WI38 (cell line): ENCODE measurements around the gene CDKN2B-AS1.

ENCODE experiments used
- H3K4me3 ChIP-seq: 2 replicates; pipeline ENCODE4 v1.5.1; 2011; ENCODE audit warnings: low read depth, mild to moderate bottlenecking, control low read depth, low read length
- CTCF ChIP-seq: IDR thresholded peaks from 2 replicates; pipeline ENCODE4 v1.5.1; 2012; ENCODE audit warnings: low read depth, mild to moderate bottlenecking, control low read depth, low read length

CDKN2B-AS1 gene

DNA sequence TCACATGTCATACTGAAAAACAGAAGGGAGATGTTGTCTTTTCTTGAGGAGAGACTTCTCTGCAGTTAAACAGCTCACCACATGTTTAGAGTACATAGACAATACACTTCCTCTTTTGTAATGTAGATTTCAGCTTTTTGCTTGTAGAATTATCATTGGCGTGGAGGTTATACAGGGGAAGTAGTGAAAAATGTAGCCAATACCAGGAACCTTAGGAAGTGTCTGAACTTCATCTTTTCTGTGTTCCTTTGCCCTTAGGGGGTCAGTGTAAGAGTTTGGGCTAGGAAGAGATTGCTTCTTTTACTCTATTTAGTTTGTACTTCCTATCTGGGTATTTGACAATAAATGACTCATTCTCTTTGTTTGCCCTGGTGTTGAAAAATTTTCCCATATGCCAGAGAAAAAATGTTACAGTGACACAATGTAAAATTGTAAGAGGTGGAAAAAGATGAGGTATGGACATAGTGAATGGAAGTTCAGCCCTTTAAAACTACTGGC is 35.6 kb downstream of the CDKN2B-AS1 start:
- no peak for TF ChIP-seq CTCF
- H3K4me3 ChIP-seq, result no peak overlapping the region

DNA sequence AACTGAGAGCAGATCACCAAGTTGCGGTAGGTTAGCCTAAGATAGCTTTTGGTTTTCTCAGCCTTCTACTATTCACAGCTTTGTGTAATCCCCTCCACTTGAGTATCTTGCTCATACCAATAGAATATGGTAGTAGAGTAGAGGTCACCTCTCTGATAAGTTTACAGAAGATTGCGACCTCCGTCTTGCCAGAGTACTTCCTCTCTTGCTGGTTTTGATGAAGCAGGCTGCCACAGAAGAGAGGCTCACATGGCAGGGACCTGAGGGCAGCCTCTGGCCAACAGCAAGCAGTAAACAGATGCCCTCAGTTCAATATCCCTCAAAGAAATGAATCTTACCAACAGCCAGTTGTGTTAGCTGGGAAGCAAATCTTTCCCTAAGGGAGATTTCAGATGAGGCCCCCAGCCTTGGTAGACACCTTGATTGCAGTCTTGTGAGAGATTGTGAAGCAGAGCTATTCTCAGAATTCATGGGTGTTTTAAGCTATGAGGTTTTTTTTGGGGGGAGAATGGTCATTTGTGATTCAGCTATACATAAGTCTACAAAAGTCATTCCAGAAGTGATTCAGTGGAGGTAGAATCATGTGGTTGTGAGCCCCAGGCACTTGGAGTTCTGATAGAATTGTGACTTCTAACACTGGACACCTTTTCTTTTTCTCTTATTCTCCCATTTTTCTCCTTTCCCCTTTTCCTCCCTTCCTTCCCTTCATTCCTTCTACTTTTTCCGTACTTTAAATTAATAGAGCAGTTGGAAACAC is 37.2 kb downstream of the CDKN2B-AS1 start:
- no peak for TF ChIP-seq CTCF
- no peak overlapping the region for H3K4me3 ChIP-seq

GRCh38 chr9:22033012-22033630 is 38.5 kb downstream of the CDKN2B-AS1 start:
- H3K4me3 ChIP-seq, result no peak overlapping the region
- TF ChIP-seq CTCF, result no peak

DNA sequence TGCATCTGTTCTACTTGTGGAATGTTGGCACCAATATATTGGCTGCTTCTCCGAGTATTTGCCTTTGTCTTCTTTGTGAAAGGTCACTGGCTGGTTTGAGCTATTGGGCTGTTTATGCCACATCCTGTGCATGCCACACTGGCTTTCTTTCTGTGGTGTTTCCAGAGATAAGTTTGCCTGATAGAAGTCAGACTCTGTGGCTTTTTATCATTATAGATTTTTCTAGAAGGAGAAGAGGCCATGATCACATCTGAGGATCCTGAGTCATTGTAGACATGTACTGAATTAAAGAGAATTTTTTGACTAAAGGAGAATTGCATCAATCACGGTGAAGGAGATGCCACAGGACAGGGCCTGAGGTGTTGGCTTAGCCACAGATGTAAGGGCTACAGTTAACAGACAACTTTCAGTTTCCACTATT is 41.0 kb downstream of the CDKN2B-AS1 start:
- no peak for TF ChIP-seq CTCF
- H3K4me3 ChIP-seq, result no peak overlapping the region

DNA sequence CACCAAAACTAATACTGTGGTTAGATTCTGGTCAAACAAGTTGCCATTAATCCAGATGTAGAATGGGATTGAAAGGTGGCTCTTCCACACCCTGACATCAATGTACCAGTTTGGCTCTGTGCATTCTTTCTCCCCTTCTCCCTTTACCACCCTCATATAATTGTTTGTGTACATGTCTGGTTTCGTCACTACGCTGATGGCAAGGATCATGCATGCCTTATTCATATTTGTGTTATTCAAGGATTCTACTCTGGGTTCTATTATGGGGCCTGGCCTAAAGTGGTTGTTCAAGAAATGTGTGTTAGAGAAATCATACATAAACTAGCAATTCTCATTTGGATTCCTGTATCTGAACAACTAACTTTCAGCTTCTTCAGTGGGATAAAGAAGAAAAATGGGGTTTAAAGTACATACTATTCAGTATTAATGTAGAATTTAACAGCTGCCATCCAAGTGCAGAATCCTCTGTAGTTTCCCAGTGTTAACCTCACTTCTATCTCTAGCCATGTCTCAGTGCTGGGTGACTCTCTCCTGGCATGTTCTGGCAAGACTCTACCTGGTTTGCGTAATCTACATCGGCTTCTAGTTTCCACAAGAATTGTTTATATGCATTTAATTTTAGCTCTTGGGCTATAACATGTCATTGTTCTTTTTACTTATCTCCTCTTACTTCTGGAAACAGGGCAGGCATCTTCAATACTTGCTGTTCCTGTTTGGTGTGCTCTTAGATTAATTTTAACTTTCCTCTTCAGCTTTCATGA is 42.5 kb downstream of the CDKN2B-AS1 start:
- H3K4me3 ChIP-seq, result no peak overlapping the region
- TF ChIP-seq CTCF, result no peak

DNA sequence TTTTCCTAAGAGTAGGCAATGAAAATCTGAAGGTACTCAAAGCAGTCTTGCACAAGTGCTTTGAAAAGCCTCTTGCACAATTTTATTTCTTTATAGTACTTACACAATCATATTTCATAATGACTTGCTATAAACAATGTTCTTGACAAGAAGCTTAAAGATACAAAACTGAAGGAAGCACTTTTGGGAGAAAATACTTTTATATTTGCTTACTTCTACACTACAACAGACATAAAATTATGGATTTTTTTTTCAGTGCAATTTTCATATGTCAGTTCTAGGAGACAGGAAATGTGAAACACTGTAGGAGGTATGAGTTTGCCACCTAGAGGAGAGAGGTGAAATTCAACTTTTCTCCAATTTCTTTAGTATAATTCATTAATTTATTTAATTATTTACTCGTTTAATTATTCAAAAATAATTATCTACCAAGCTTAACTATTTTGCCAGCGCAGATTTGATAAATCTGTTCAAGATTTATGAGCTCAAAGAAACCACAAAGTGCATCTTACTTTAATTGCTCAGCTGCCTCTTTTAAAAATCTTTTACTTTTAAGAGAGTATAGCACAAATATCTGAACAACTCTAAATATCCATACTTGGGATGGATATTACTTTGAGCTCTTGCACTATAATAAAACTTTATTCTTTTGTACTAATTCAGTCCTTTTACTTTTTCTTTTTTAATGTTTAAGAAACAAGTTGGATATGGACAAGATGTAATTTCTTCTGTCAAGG is 43.5 kb downstream of the CDKN2B-AS1 start:
- TF ChIP-seq CTCF, result 0 out of 2 replicates have a peak, but pooled peaks have one; percentile 3
- H3K4me3 ChIP-seq, result no peak overlapping the region
